HEK293 (cell line): ENCODE data around the gene CNKSR3.

Experiments
- FEZF1 ChIP-seq: fragments of 450-650 bp; formaldehyde crosslinking; IDR thresholded peaks from 2 replicates; pipeline ENCODE4 v1.5.1; 2016; ENCODE audit warnings: missing biosample characterization, missing genetic modification characterization
- GLIS2 ChIP-seq: fragments of 450-650 bp; formaldehyde crosslinking; IDR thresholded peaks from 2 replicates; pipeline ENCODE4 v1.5.1; 2016; ENCODE audit warnings: missing biosample characterization, missing genetic modification characterization
- MYNN ChIP-seq: fragments of 450-650 bp; formaldehyde crosslinking; IDR thresholded peaks from 2 replicates; pipeline ENCODE4 v1.5.1; 2016; ENCODE audit warnings: missing biosample characterization, missing genetic modification characterization, borderline replicate concordance
- PRDM1 ChIP-seq: fragments of 450-650 bp; formaldehyde crosslinking; IDR thresholded peaks from 2 replicates; pipeline ENCODE4; 2016; ENCODE audit warnings: missing biosample characterization, missing genetic modification characterization
- PRDM2 ChIP-seq: fragments of 450-650 bp; formaldehyde crosslinking; IDR thresholded peaks from 2 replicates; pipeline ENCODE4 v1.5.1; 2016; ENCODE audit warnings: missing biosample characterization, missing genetic modification characterization, borderline replicate concordance
- REPIN1 ChIP-seq: fragments of 450-650 bp; formaldehyde crosslinking; IDR thresholded peaks from 2 replicates; pipeline ENCODE4 v1.5.1; 2017; ENCODE audit warnings: missing biosample characterization, missing genetic modification characterization, low read depth
- SCRT2 ChIP-seq: fragments of 450-650 bp; formaldehyde crosslinking; IDR thresholded peaks from 2 replicates; pipeline ENCODE4 v1.5.1; 2016; ENCODE audit warnings: missing biosample characterization, missing genetic modification characterization
- SETDB1 ChIP-seq: IDR thresholded peaks from one replicate; pipeline ENCODE4 v1.6.1; 2017; ENCODE audit warnings: mild to moderate bottlenecking, low read length, moderate library complexity, mixed read lengths; ENCODE audit not compliant: insufficient read length
- YY2 ChIP-seq: fragments of 450-650 bp; formaldehyde crosslinking; IDR thresholded peaks from 2 replicates; pipeline ENCODE4 v1.5.1; 2016; ENCODE audit warnings: missing biosample characterization, missing genetic modification characterization
- ZBTB17 ChIP-seq: fragments of 450-650 bp; formaldehyde crosslinking; IDR thresholded peaks from 2 replicates; pipeline ENCODE4 v1.5.1; 2016; ENCODE audit warnings: missing biosample characterization, missing genetic modification characterization
- ZBTB7A ChIP-seq: fragments of 450-650 bp; formaldehyde crosslinking; IDR thresholded peaks from 2 replicates; pipeline ENCODE4 v1.5.1; 2016; ENCODE audit warnings: low read depth, missing biosample characterization, missing genetic modification characterization
- ZEB2 ChIP-seq: fragments of 450-650 bp; formaldehyde crosslinking; IDR thresholded peaks from 2 replicates; pipeline ENCODE4 v1.5.1; 2016; ENCODE audit warnings: missing biosample characterization, missing genetic modification characterization
- ZNF155 ChIP-seq: fragments of 450-650 bp; formaldehyde crosslinking; IDR thresholded peaks from 2 replicates; pipeline ENCODE4 v1.5.1; 2016; ENCODE audit warnings: missing biosample characterization, missing genetic modification characterization
- ZNF169 ChIP-seq: fragments of 450-650 bp; formaldehyde crosslinking; IDR thresholded peaks from 2 replicates; pipeline ENCODE4 v1.5.1; 2016; ENCODE audit warnings: missing biosample characterization, missing genetic modification characterization
- ZNF175 ChIP-seq: fragments of 450-650 bp; formaldehyde crosslinking; IDR thresholded peaks from 2 replicates; pipeline ENCODE4 v1.5.1; 2016; ENCODE audit warnings: missing biosample characterization, missing genetic modification characterization
- ZNF37A ChIP-seq: fragments of 450-650 bp; IDR thresholded peaks from 2 replicates; pipeline ENCODE4 v1.5.1; 2018; ENCODE audit warnings: missing biosample characterization, missing genetic modification characterization
- ZNF510 ChIP-seq: fragments of 450-650 bp; formaldehyde crosslinking; IDR thresholded peaks from 2 replicates; pipeline ENCODE4 v1.5.1; 2018; ENCODE audit warnings: mild to moderate bottlenecking, missing genetic modification characterization, missing biosample characterization; ENCODE audit not compliant: insufficient replicate concordance
- ZNF561 ChIP-seq: fragments of 450-650 bp; IDR thresholded peaks from 2 replicates; pipeline ENCODE4 v1.5.1; 2018; ENCODE audit warnings: missing biosample characterization, missing genetic modification characterization, borderline replicate concordance
- ZNF660 ChIP-seq: fragments of 450-650 bp; IDR thresholded peaks from 2 replicates; pipeline ENCODE4 v1.5.1; 2018; ENCODE audit warnings: missing biosample characterization, mild to moderate bottlenecking, missing genetic modification characterization
- ZNF776 ChIP-seq: fragments of 450-650 bp; formaldehyde crosslinking; IDR thresholded peaks from 2 replicates; pipeline ENCODE4 v1.5.0; 2017; ENCODE audit warnings: missing biosample characterization, missing genetic modification characterization, borderline replicate concordance
- ZNF843 ChIP-seq: fragments of 450-650 bp; formaldehyde crosslinking; IDR thresholded peaks from 2 replicates; pipeline ENCODE4 v1.5.1; 2016; ENCODE audit warnings: missing biosample characterization, missing genetic modification characterization
- TF ChIP-seq, protein P1 (sequence below): sonication (generic); formaldehyde crosslinking; IDR thresholded peaks from 2 replicates; pipeline ENCODE4 v1.8.1; 2022; ENCODE audit warnings: mild to moderate bottlenecking, moderate library complexity, missing genetic modification reagents
- TF ChIP-seq, protein P2 (sequence below): fragments of 450-650 bp; formaldehyde crosslinking; IDR thresholded peaks from 2 replicates; pipeline ENCODE4 v1.5.0; 2017; ENCODE audit warnings: missing biosample characterization, missing genetic modification characterization, borderline replicate concordance
- TF ChIP-seq, protein P3 (sequence below): fragments of 450-650 bp; IDR thresholded peaks from 2 replicates; pipeline ENCODE4 v1.5.1; 2018; ENCODE audit warnings: missing biosample characterization, mild to moderate bottlenecking, missing genetic modification characterization
- TF ChIP-seq, protein P4 (sequence below): fragments of 450-650 bp; formaldehyde crosslinking; IDR thresholded peaks from 2 replicates; pipeline ENCODE4 v1.5.1; 2016; ENCODE audit warnings: missing biosample characterization, missing genetic modification characterization, borderline replicate concordance

Gene CNKSR3

GRCh38 chr6:154410619-154411072 lies 99.8 kb downstream of the CNKSR3 start (continued):
- TF ChIP-seq PRDM2 (no peak), PRDM1 (peak; percentile 59; the same call in 1 of the 2 replicates), ZBTB7A (tag by site-specific recombination) (no peak), ZNF660 (tag by site-specific recombination) (peak; percentile 57), ZEB2 (tag by site-specific recombination) (peak; percentile 83), YY2 (no peak), ZNF37A (tag by site-specific recombination) (no peak), SETDB1 (no peak), ZNF169 (tag by site-specific recombination) (no peak), FEZF1 (tag by site-specific recombination) (0 out of 2 replicates have a peak, but pooled peaks have one; percentile 28), ZNF155 (tag by site-specific recombination) (no peak), ZNF776 (no peak), ZNF510 (tag by site-specific recombination) (no peak), ZNF843 (peak; percentile 86; the same call in 1 of the 2 replicates), SCRT2 (peak; percentile 53; the same call in 1 of the 2 replicates), ZNF175 (tag by site-specific recombination) (no peak), ZNF561 (tag by site-specific recombination) (peak; percentile 63; the same call in 1 of the 2 replicates), ZBTB17 (tag by site-specific recombination) (peak; percentile 83), REPIN1 (tag by site-specific recombination) (no peak), GLIS2 (tag by site-specific recombination) (no peak), MYNN (peak; percentile 68; the same call in 1 of the 2 replicates)
- TF ChIP-seq, protein P1, sequence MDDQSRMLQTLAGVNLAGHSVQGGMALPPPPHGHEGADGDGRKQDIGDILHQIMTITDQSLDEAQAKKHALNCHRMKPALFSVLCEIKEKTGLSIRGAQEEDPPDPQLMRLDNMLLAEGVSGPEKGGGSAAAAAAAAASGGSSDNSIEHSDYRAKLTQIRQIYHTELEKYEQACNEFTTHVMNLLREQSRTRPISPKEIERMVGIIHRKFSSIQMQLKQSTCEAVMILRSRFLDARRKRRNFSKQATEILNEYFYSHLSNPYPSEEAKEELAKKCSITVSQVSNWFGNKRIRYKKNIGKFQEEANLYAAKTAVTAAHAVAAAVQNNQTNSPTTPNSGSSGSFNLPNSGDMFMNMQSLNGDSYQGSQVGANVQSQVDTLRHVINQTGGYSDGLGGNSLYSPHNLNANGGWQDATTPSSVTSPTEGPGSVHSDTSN (CRISPR knock-in tag) = no peak
- TF ChIP-seq, protein P2, sequence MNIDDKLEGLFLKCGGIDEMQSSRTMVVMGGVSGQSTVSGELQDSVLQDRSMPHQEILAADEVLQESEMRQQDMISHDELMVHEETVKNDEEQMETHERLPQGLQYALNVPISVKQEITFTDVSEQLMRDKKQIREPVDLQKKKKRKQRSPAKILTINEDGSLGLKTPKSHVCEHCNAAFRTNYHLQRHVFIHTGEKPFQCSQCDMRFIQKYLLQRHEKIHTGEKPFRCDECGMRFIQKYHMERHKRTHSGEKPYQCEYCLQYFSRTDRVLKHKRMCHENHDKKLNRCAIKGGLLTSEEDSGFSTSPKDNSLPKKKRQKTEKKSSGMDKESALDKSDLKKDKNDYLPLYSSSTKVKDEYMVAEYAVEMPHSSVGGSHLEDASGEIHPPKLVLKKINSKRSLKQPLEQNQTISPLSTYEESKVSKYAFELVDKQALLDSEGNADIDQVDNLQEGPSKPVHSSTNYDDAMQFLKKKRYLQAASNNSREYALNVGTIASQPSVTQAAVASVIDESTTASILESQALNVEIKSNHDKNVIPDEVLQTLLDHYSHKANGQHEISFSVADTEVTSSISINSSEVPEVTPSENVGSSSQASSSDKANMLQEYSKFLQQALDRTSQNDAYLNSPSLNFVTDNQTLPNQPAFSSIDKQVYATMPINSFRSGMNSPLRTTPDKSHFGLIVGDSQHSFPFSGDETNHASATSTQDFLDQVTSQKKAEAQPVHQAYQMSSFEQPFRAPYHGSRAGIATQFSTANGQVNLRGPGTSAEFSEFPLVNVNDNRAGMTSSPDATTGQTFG (tag by site-specific recombination) = no peak
- TF ChIP-seq, protein P3, sequence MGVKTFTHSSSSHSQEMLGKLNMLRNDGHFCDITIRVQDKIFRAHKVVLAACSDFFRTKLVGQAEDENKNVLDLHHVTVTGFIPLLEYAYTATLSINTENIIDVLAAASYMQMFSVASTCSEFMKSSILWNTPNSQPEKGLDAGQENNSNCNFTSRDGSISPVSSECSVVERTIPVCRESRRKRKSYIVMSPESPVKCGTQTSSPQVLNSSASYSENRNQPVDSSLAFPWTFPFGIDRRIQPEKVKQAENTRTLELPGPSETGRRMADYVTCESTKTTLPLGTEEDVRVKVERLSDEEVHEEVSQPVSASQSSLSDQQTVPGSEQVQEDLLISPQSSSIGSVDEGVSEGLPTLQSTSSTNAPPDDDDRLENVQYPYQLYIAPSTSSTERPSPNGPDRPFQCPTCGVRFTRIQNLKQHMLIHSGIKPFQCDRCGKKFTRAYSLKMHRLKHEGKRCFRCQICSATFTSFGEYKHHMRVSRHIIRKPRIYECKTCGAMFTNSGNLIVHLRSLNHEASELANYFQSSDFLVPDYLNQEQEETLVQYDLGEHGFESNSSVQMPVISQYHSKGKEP (tag by site-specific recombination) = no peak
- TF ChIP-seq, protein P4, sequence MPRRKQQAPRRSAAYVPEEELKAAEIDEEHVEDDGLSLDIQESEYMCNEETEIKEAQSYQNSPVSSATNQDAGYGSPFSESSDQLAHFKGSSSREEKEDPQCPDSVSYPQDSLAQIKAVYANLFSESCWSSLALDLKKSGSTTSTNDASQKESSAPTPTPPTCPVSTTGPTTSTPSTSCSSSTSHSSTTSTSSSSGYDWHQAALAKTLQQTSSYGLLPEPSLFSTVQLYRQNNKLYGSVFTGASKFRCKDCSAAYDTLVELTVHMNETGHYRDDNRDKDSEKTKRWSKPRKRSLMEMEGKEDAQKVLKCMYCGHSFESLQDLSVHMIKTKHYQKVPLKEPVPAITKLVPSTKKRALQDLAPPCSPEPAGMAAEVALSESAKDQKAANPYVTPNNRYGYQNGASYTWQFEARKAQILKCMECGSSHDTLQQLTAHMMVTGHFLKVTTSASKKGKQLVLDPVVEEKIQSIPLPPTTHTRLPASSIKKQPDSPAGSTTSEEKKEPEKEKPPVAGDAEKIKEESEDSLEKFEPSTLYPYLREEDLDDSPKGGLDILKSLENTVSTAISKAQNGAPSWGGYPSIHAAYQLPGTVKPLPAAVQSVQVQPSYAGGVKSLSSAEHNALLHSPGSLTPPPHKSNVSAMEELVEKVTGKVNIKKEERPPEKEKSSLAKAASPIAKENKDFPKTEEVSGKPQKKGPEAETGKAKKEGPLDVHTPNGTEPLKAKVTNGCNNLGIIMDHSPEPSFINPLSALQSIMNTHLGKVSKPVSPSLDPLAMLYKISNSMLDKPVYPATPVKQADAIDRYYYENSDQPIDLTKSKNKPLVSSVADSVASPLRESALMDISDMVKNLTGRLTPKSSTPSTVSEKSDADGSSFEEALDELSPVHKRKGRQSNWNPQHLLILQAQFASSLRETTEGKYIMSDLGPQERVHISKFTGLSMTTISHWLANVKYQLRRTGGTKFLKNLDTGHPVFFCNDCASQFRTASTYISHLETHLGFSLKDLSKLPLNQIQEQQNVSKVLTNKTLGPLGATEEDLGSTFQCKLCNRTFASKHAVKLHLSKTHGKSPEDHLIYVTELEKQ = peak; percentile 73
